G401 (cell line): ENCODE data around the gene MANSC1. TPM values are rescaled to one million over a fixed set of nuclear protein-coding genes. Genes with fewer than 3 reads are reported as not detected.
"Not testable (repeated sequence)": the region's sequence is repeated elsewhere in the genome, so short reads cannot be mapped to it uniquely, and the experiment has no call there.

Source experiments
- DNase-seq: peaks from one replicate; pipeline ENCODE4 v3.0.0-alpha.2; 2015; ENCODE audit warnings: low spot score
- in situ Hi-C: cut with HindIII; loops from 2 replicates; pipeline ENCODE4 v1.10.0; 2016; ENCODE audit warnings: low sequenced_read_pairs, mixed read lengths
- total RNA-seq: library from RNA; depleted of rRNA; stranded (reverse); fragments of >200 nt; shearing (Covaris generic); gene quantifications from 2 replicates; pipeline ENCODE4 v1.2.3, GENCODE V29; 2014

The MANSC1 gene
- total RNA-seq, 1 experiment from 2014 or later, result 1.6 TPM

- no peak for DNase-seq
- in situ Hi-C loops, result no loop called here
Observed at GRCh38 chr12:12366701-12367481, 16.8 kb upstream of the MANSC1 start.

- in situ Hi-C loops, result no loop called here
- no peak for DNase-seq
Observed at GRCh38 chr12:12365931-12366431, 15.9 kb upstream of the MANSC1 start.

DNA sequence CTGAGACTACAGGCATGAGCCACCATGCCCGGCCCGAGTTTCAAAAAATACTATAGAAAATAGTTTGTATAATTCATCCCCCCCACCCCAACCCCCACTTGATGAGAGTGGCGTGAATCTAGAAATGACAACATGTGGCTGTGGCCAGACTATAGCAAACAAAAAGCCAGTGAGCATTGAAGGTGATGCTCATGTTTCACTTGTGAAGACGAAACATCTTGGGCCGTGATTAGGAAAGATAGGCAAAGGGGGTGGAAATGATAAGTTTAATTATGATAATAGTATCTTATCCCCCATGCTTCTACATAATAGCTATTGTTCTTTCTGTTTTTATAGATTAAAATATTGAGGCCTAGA, 15.4 kb upstream of the MANSC1 start:
- no peak for DNase-seq
- in situ Hi-C loops, result no loop called here

GRCh38 chr12:12364787-12365445, 14.9 kb upstream of the MANSC1 start:
- in situ Hi-C loops, result no loop called here
- DNase-seq, result no peak

DNA sequence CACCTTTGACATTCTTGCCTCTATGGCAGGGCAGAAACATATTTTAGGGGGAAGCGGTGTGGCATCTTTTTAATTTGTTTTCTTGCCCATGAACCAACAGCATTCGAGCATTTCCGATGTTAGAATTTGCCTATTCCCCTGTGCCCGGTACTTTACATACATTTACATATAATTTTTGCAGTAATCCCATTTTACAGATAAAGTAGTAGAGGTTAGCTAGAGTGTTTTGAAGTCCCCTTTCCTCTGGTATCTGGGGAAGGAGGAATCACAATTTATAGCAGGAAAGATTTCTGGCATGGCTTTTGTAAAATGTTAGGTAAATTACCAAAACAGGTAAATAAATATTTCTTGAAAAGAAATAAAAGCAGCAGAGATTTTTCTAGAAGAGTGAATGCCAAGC, 8.5 kb upstream of the MANSC1 start:
- in situ Hi-C loops, result no loop called here
- no peak for DNase-seq

GRCh38 chr12:12357719-12358461, 7.8 kb upstream of the MANSC1 start:
- peak; percentile 73 for DNase-seq
- in situ Hi-C loops, result no loop called here

DNA sequence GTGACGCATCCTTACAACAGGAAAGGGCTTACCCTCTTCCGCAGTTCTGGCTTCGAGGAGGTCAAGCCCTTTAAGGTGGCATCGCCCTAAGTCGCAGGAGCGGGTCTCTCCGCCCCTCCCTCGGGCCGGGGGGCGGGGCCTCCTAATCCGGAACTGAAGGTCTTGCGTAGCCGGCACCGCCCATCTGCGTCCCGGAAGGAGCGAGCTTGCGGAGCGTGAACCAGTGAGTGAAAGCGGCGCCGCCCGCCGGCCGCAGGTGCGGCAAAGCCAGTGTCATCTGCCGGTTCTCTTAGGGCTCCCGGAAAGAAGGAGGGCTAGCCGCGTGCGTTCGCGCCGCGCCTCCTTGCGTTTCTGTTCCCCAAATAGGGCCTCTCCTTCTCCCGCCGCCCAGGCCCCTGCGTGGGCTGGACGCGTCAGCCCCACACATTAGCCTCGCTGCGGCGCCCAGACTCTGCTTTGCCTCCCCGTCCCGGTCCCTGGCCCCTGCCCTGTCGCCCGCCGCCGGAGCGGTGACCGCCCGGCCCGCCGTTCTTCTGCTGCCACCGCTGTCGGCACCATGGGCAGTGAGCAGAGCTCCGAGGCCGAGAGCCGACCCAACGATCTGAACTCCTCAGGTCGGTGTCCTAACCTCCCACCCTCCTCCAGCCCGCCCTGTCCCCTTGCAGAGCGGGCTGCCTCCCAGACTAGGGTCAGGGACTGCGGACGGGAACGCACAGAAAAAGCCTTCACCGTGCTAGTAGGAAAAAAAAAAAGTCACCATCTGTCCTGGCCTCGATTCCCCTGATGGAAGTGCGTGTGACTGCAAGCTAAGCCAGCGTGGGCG, 7.1 kb upstream of the MANSC1 start, which contains the start of gene BORCS5:
BORCS5 (plus strand) TSS at position 183 of the 823 bp plus-strand sequence; CDS start at position 557, 374 bp downstream.
- in situ Hi-C loops, result no loop called here

DNA sequence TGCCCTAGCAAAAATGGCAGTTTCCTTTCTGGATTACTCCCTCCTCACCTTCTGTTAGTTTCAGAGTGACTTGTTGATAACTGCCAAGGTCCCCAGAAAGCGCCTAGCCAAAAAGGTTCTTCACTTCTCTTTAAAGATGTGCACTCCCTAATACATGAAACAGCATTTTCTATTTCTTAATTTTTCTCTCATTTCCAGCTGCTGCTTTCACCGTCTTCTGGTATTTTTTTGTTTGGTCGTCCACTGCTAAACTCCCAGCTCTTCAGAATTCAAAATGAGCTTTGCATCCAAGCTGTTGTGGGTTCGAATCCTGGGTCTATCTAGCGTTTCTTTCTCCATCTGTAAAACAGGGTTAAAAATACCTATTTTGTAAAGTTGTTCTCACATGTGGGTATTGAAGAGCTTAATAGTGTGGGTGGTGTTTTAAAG, 6.4 kb upstream of the MANSC1 start:
- DNase-seq, result no peak
- in situ Hi-C loops, result no loop called here

More for the DNA sequence above, 7.1 kb upstream of the MANSC1 start, which contains the start of gene BORCS5:
- peak; percentile 98 for DNase-seq

DNA sequence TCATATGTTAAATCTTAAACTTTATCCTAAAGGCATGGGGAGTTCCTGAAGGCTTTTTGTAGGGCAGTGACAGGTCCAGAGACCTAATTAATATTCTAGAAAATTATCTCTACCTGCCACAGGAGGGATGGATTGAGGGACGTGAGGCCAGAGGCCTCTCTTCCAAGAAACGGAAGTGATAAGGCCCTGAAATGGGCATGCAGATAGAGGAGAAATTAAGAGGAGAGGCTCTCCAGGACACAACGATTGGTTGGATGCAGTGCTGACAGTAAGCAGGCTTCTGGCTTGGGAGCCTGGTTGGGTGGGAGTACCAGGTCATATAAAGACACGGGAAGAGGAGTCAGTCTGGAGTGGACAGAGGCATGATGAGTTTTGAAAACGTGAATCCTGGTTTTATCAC, 3.8 kb upstream of the MANSC1 start:
- DNase-seq, result no peak
- in situ Hi-C loops, result no loop called here

DNA sequence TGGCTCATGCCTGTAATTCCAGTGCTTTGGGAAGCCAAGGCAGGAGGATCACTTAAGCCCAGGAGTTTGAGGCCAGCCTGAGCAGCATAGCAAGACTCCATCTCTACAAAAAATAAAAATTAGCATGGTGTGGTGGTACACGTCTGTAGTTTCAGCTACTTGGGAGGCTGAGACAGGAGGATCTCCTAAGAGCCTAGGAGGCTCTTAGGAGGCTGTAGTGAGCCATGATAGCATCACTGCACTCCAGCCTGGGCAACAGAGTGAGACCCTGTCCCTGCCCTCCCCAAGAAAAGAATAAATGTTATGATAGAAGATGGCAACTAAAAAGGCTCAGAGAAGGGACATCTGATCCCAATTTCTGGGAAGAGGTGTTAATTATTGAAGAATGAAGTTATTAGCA, 3.2 kb upstream of the MANSC1 start:
- no peak for DNase-seq
- in situ Hi-C loops, result no loop called here

GRCh38 chr12:12351468-12352185, 1.6 kb upstream of the MANSC1 start:
- DNase-seq, in situ Hi-C loops: not testable (repeated sequence)

DNA sequence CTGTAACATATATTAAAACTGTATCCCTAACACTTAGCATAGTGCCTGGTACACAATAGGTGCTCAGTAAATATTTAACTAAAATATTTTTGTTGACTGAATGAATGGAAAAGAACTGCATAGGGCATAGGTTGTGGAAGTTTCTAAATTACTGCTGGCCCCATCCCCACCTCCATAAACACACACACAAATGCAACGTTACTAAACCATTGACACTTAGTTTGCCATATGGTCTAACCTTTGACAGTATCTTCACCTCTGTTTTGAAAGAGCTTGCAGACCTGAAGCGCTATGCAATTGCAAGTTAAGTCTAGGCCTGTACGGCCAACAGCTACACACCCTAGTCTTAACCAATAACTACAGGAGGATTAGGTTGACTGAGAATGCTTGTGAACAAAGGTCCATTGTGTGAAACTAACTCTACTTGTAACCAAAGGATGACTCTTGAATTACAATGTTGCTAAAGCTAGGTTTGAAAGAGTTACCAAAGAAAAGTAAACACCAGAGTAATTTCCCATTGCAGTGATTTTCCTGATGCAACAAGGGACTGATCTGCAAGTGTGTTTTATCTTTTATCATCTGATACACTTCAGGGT, 924 bp upstream of the MANSC1 start:
- DNase-seq, result no peak
- in situ Hi-C loops, result no loop called here

DNA sequence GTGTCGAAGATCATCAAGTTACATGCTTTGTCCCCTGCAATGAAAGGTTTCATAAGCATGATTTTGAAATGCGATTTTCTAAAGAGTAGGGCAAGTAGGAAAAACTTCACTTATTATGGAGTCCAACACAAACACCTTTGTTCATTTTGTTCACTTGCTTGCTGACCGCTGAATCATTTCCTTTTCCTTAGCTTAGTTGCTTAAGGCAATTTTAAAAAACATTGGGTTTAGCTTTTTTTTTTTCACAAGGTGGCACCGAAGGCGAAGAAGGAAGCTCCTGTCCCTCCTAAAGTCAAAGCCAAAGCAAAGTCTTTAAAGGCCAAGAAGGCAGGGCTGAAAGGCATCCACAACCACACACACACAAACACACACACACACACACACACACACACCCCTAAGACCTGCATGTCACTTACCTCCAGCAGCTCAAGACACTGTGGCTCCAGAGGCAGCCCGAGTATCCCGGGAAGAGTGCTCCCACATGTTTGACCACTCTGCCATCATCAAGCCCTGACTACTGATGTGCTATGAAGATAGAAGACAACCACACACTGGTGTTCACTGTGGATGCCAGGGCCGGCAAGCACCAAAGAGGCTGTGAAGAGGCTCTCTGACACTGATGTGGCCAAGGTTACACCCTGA, 11.4 kb downstream of the MANSC1 start:
- no peak for DNase-seq
- in situ Hi-C loops, result no loop called here

GRCh38 chr12:12336511-12336910, 13.5 kb downstream of the MANSC1 start:
- DNase-seq, result no peak
- in situ Hi-C loops, result no loop called here

DNA sequence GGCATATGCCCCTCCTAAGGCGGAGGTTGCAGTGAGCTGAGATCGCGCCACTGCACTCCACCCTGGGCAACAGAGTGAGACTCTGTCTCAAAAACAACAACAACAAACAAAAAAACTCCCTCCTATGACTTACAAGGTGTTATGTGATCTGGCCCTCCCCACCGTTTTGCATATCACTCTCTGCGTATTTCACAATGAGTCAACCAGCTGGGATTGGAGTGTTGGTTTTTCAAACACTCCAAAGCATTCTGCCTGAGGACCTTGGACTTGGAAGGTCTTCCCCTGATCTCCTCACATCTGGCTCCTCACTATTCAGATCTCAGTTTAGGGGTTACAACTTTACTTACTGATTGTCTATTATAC, 14.0 kb downstream of the MANSC1 start:
- in situ Hi-C loops, result no loop called here

GRCh38 chr12:12334367-12335040, 15.5 kb downstream of the MANSC1 start:
- DNase-seq, result peak; percentile 43
- in situ Hi-C loops, result no loop called here

More for the DNA sequence above, 14.0 kb downstream of the MANSC1 start:
- DNase-seq, result no peak
